ENCODE measurements around the gene FBN3. TPM values are rescaled to one million over a fixed set of nuclear protein-coding genes. Genes with fewer than 3 reads are reported as not detected.

The FBN3 gene
- total RNA-seq, 4 donors from 2014 or later, result under 0.01 TPM; not detected in 3

DNA sequence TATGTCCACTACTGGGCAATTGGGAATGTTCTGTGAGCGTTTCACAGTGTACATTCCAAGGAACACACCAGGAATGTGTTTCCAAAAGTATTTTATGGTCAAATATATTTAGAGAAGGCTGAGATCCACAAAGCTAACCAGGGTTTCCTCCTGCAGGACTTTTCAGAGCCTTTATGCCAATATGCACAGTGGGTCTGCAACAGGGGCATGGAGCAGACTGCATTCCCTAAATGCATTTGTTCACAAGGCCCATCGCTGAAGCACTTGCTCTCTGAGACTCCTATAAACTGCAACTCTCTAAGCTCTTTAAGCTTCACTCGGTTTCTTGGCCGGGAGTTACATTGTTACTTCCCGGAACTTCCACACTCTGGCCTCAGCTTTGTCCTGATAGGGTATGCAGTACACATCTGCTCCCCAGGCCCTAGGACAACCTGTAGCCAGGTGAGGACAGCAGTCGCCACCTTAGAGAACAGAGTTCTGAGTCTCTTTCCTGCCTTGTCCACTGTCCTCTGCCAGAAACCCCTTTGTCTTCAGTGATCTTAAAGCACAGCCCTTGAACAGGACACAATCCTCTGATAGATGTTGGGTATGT is 33.5 kb downstream of the FBN3 start:
- Histone ChIP-seq H3K4me1 (no peaks in the 10 kb centered on the region), H3K27me3 (peaks cover 0 to 17% (median 0%) of the 10 kb centered on the region in 4 donors), H3K36me3 (no peaks in the 10 kb centered on the region), H3K27ac (replicated peaks in 1 of 4) (no peak overlapping the region), H3K9me3 (no peaks in the 10 kb centered on the region), H3K4me3 (no peak overlapping the region)
- intact Hi-C loops (cut with DNase I), result no loop called here
- no peak for TF ChIP-seq POLR2AphosphoS5 (IDR thresholded peaks at IDR 0.05)
- TF ChIP-seq POLR2A (IDR thresholded peaks at IDR 0.05; ENCODE audit: low read depth), result no peak
- TF ChIP-seq, protein P1, sequence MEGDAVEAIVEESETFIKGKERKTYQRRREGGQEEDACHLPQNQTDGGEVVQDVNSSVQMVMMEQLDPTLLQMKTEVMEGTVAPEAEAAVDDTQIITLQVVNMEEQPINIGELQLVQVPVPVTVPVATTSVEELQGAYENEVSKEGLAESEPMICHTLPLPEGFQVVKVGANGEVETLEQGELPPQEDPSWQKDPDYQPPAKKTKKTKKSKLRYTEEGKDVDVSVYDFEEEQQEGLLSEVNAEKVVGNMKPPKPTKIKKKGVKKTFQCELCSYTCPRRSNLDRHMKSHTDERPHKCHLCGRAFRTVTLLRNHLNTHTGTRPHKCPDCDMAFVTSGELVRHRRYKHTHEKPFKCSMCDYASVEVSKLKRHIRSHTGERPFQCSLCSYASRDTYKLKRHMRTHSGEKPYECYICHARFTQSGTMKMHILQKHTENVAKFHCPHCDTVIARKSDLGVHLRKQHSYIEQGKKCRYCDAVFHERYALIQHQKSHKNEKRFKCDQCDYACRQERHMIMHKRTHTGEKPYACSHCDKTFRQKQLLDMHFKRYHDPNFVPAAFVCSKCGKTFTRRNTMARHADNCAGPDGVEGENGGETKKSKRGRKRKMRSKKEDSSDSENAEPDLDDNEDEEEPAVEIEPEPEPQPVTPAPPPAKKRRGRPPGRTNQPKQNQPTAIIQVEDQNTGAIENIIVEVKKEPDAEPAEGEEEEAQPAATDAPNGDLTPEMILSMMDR (IDR thresholded peaks at IDR 0.05), result no peak
- no peak for TF ChIP-seq EP300 (IDR thresholded peaks at IDR 0.05)
- DNase-seq (ENCODE audit: extremely low spot score), result no peak
- WGBS, result 84% methylated on average over 6 of the region's 6 CpGs

DNA sequence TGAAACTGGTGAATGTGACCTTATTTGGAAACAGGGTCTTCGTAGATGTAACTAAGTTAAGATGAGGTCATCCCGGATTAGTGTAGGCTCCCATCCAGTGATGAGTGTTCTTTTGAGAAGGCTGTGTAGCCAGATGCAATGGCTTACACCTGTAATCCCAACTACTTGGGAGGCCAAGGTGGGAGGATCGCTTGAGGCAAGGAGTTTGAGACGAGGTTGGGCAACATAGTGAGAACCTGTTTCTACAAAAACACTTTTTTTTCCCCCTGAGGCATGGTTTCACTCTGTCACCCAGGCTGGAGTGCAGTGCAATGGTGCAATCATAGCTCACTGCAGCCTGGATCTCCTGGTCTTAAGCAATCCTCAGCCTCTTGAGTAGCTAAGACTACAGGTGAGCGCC is 36.4 kb downstream of the FBN3 start:
- Histone ChIP-seq H3K27me3 (peaks cover 0 to 26% (median 0%) of the 10 kb centered on the region in 4 donors), H3K27ac (replicated peaks in 1 of 4) (no peak overlapping the region), H3K4me1 (no peaks in the 10 kb centered on the region), H3K9me3 (no peaks in the 10 kb centered on the region), H3K36me3 (no peaks in the 10 kb centered on the region), H3K4me3 (no peak overlapping the region)
- TF ChIP-seq EP300 (IDR thresholded peaks at IDR 0.05), result no peak
- TF ChIP-seq POLR2A (IDR thresholded peaks at IDR 0.05; ENCODE audit: low read depth), result no peak
- TF ChIP-seq POLR2AphosphoS5 (IDR thresholded peaks at IDR 0.05), result no peak
- TF ChIP-seq, protein P1 (IDR thresholded peaks at IDR 0.05), result no peak
- no peak for DNase-seq (ENCODE audit: extremely low spot score)
- 57% methylated on average over 5 of the region's 5 CpGs for WGBS
- intact Hi-C loops (cut with DNase I), result no loop called here

DNA sequence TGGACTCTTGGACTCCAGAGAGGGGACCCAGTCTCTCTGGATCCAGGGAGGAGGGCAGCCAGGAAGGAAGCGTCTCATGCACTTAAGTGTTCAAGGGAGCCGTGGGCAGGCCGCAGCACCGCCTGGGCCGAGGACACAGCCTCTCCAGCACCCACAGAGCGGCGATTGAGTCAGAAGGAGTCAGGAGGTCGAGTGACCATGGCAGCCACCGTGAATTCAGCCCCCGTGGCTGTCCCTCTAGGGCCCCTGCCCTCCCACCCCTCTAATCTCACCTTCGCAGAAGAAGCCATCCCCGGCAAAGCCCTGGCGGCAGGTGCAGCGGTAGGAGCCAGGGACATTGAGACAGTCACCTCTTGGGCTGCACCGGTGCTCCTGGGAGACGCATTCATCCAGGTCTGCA is 38.0 kb downstream of the FBN3 start:
- Histone ChIP-seq H3K27me3 (peaks cover 0 to 17% (median 0%) of the 10 kb centered on the region in 4 donors), H3K4me1 (no peaks in the 10 kb centered on the region), H3K27ac (replicated peaks in 1 of 4) (no peak overlapping the region), H3K9me3 (no peaks in the 10 kb centered on the region), H3K4me3 (no peak overlapping the region), H3K36me3 (no peaks in the 10 kb centered on the region)
- intact Hi-C loops (cut with DNase I), result no loop called here
- no peak for DNase-seq (ENCODE audit: extremely low spot score)
- TF ChIP-seq POLR2AphosphoS5 (IDR thresholded peaks at IDR 0.05) (no peak), POLR2A (IDR thresholded peaks at IDR 0.05; ENCODE audit: low read depth) (no peak), EP300 (IDR thresholded peaks at IDR 0.05) (no peak)
- TF ChIP-seq, protein P1 (IDR thresholded peaks at IDR 0.05), result no peak
- 87% methylated on average over 13 of the region's 16 CpGs for WGBS

DNA sequence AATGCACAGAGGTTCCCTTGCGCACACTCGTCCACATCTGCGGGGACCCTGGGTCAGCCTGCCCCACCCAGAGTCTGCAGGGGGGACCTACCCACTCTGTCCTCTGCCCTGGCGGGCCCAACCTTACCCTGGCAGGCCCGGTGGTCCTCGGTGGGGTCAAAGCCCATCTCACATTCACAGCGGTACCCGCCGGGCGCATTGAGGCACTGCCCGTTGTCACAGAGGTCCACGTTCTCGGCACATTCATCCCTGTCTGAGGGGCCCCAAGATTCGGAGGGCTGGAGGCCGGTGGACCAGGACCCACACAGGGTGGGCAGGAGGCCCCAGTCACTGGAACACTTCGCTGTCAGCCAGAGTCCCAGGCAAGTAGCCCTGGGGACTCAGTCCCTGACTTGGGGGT is 38.5 kb downstream of the FBN3 start:
- H3K27ac ChIP-seq (replicated peaks in 1 of 4), result no peak overlapping the region
- H3K4me3 ChIP-seq, result no peak overlapping the region
- DNase-seq (ENCODE audit: extremely low spot score), result no peak
- intact Hi-C loops (cut with DNase I), result no loop called here
- H3K4me1 ChIP-seq, result no peaks in the 10 kb centered on the region
- H3K36me3 ChIP-seq, result no peaks in the 10 kb centered on the region
- TF ChIP-seq, protein P1 (IDR thresholded peaks at IDR 0.05), result no peak
- TF ChIP-seq POLR2AphosphoS5 (IDR thresholded peaks at IDR 0.05), result no peak
- no peak for TF ChIP-seq POLR2A (IDR thresholded peaks at IDR 0.05; ENCODE audit: low read depth)
- TF ChIP-seq EP300 (IDR thresholded peaks at IDR 0.05), result no peak
- 94% methylated on average over 15 of the region's 16 CpGs for WGBS
- H3K9me3 ChIP-seq, result no peaks in the 10 kb centered on the region
- peaks cover 0 to 19% (median 0%) of the 10 kb centered on the region in 4 donors for H3K27me3 ChIP-seq
